ENCODE data around the gene SPN. TPM values are rescaled to one million over a fixed set of nuclear protein-coding genes. Genes with fewer than 3 reads are reported as not detected.

Gene SPN
- total and polyA plus RNA-seq, 2 experiments from 2014 or later = not detected

DNA sequence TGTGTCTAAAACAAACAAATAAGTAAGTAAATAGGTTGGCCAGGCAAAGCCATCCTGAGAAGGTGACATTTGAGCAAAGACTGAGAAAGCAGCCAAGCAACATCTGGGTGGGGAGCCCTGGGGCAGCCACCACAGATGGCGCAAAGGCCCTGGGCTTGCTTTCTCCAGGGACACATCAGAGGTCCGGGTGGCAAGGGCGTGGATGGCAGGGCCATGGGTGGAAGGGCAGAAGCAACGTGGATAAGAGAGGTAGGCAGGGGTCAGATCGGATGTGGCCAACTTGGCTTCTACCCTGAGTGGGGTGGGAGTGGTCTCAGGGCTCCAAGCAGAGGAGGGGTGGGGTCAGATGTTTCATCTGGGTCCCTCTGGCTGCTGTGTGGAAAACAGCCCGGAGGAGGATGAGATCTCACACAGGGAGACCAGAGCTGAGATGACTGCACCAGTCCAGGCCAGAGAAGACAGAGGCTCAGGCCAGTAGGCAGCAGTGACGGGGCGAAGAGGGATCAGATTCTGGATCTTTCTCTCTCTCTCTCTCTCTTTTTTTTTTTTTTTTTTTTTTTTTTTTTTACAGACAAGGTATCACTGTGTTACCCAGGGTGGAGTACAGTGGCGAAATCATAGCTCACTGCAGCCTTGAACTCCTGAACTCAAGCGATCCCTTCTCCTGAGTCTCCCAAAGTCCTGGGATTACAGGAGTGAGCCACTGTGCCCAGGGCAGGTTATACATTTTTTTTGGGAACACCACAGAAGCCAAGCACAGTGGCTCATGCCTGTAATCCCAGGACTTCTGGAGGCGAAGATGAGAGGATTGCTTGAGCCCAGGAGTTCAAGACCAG is 6.1 kb upstream of the SPN start:
- H3K4me1 ChIP-seq (ENCODE audit: insufficient read depth) = no peaks in the 10 kb centered on the region
- H3K27me3 ChIP-seq (replicated peaks; ENCODE audit: insufficient read depth) = peaks cover 5% of the 10 kb centered on the region; the same call in 1 of the 2 replicates
- no peak overlapping the region for H3K27ac ChIP-seq
- no peak overlapping the region for H3K9ac ChIP-seq
- DNase-seq = no peak
- H2AFZ ChIP-seq = no peak overlapping the region
- no peak overlapping the region for H3K4me3 ChIP-seq
- H3K9me3 ChIP-seq (ENCODE audit: low read depth) = no peaks in the 10 kb centered on the region
- TF ChIP-seq EZH2 (IDR thresholded peaks at IDR 0.05; ENCODE audit: insufficient read depth, poor library complexity, severe bottlenecking) (no peak), EZH2phosphoT487 (IDR thresholded peaks at IDR 0.05; ENCODE audit: insufficient read depth, low read depth) (no peak)
- no peaks in the 10 kb centered on the region for H3K79me2 ChIP-seq (ENCODE audit: insufficient read depth)
- in situ Hi-C loops (cut with MboI) = no loop called here
- no peaks in the 10 kb centered on the region for H3F3A ChIP-seq (ENCODE audit: insufficient read depth)
- no peaks in the 10 kb centered on the region for H4K20me1 ChIP-seq (ENCODE audit: insufficient read depth)
- no peaks in the 10 kb centered on the region for H3K9me2 ChIP-seq (ENCODE audit: insufficient read depth)
- no peak overlapping the region for H3K4me2 ChIP-seq (ENCODE audit: unreplicated experiment)
- 58 to 74% methylated on average over 7 to 11 of the region's 11 CpGs for WGBS, 2 experiments (ENCODE audit: low coverage in 1 of 2, low lambda C conversion rate in 2 of 2, missing lambda C conversion rate in 2 of 2)
- H3K36me3 ChIP-seq (ENCODE audit: low read depth) = no peaks in the 10 kb centered on the region

GRCh38 chr16:29658705-29659104 is 4.3 kb upstream of the SPN start:
- Histone ChIP-seq H4K20me1 (ENCODE audit: insufficient read depth) (no peaks in the 10 kb centered on the region), H3K36me3 (ENCODE audit: low read depth) (no peaks in the 10 kb centered on the region), H3K79me2 (ENCODE audit: insufficient read depth) (no peaks in the 10 kb centered on the region), H3F3A (ENCODE audit: insufficient read depth) (no peaks in the 10 kb centered on the region), H3K9me2 (ENCODE audit: insufficient read depth) (no peaks in the 10 kb centered on the region), H3K27ac (no peak overlapping the region), H3K4me1 (ENCODE audit: insufficient read depth) (no peaks in the 10 kb centered on the region), H3K9me3 (ENCODE audit: low read depth) (no peaks in the 10 kb centered on the region), H3K27me3 (replicated peaks; ENCODE audit: insufficient read depth) (no peaks in the 10 kb centered on the region; the same call in 1 of the 2 replicates), H3K4me3 (no peak overlapping the region), H3K9ac (no peak overlapping the region), H2AFZ (no peak overlapping the region), H3K4me2 (ENCODE audit: unreplicated experiment) (no peak overlapping the region)
- WGBS, 2 experiments (ENCODE audit: low coverage in 1 of 2, low lambda C conversion rate in 2 of 2, missing lambda C conversion rate in 2 of 2) = 56 to 61% methylated on average over 6 of the region's 6 CpGs
- no peak for DNase-seq
- in situ Hi-C loops (cut with MboI) = no loop called here
- TF ChIP-seq EZH2phosphoT487 (IDR thresholded peaks at IDR 0.05; ENCODE audit: insufficient read depth, low read depth) (no peak), EZH2 (IDR thresholded peaks at IDR 0.05; ENCODE audit: insufficient read depth, poor library complexity, severe bottlenecking) (no peak)

DNA sequence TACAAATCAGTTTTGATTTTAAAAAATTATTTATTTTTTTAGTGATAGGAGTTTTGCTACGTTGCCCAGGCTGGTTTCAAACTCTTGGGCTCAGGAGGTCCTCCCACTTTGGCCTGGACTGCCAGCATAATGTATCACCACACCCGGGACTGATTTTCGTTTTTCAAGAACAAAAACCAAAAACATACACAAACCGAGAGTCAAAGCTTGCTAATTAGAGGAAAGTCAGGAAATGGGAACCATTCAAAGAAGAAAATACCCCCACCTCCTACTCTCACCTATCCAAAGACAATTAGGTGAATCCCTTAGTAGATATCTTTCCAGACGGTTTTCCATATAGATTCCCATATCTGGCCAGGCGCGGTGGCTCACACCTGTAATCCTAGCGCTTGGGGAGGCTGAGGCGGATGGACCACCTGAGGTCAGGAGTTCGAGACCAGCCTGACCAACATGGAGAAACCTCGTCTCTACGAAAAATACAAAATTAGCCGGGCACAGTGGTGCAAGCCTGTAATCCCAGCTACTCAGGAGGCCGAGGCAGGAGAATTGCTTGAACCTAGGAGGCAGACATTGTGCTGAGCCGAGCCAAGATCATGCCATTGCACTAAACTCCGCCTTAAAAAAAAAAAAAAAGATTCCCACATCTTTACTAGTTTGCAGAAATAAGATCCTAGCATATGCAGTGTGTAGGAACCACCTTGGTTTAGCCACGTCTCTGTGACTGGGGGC is 883 bp upstream of the SPN start:
- no peak overlapping the region for H3K27ac ChIP-seq
- H3K4me1 ChIP-seq (ENCODE audit: insufficient read depth) = no peaks in the 10 kb centered on the region
- no peak overlapping the region for H3K4me2 ChIP-seq (ENCODE audit: unreplicated experiment)
- no peak overlapping the region for H2AFZ ChIP-seq
- H3K4me3 ChIP-seq = no peak overlapping the region
- no peaks in the 10 kb centered on the region for H3K79me2 ChIP-seq (ENCODE audit: insufficient read depth)
- TF ChIP-seq EZH2 (IDR thresholded peaks at IDR 0.05; ENCODE audit: insufficient read depth, poor library complexity, severe bottlenecking) = no peak
- TF ChIP-seq EZH2phosphoT487 (IDR thresholded peaks at IDR 0.05; ENCODE audit: insufficient read depth, low read depth) = no peak
- WGBS, 2 experiments (ENCODE audit: low coverage in 1 of 2, low lambda C conversion rate in 2 of 2, missing lambda C conversion rate in 2 of 2) = 68 to 69% methylated on average over 17 of the region's 17 CpGs
- DNase-seq = no peak
- H3K9me2 ChIP-seq (ENCODE audit: insufficient read depth) = no peaks in the 10 kb centered on the region
- H3F3A ChIP-seq (ENCODE audit: insufficient read depth) = no peaks in the 10 kb centered on the region
- H3K9me3 ChIP-seq (ENCODE audit: low read depth) = no peaks in the 10 kb centered on the region
- peaks cover 4% of the 10 kb centered on the region; the same call in 1 of the 2 replicates for H3K27me3 ChIP-seq (replicated peaks; ENCODE audit: insufficient read depth)
- in situ Hi-C loops (cut with MboI) = no loop called here
- no peaks in the 10 kb centered on the region for H3K36me3 ChIP-seq (ENCODE audit: low read depth)
- no peak overlapping the region for H3K9ac ChIP-seq
- no peaks in the 10 kb centered on the region for H4K20me1 ChIP-seq (ENCODE audit: insufficient read depth)

DNA sequence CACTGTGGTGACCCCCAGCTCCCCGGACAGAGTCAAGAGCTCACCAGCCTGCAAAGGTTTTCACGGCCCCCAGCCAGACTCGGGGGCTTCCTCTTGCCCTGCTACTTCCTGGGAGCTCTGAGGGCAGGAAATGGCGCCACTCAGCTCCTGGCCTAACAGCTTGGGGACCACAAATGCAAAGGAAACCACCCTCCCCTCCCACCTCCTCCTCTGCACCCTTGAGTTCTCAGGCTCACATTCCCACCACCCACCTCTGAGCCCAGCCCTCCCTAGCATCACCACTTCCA is 375 bp upstream of the SPN start:
- WGBS, 2 experiments (ENCODE audit: low coverage in 1 of 2, low lambda C conversion rate in 2 of 2, missing lambda C conversion rate in 2 of 2) = 87 to 88% methylated on average over 4 of the region's 4 CpGs
- Histone ChIP-seq H3K36me3 (ENCODE audit: low read depth) (no peaks in the 10 kb centered on the region), H3K9me3 (ENCODE audit: low read depth) (no peaks in the 10 kb centered on the region), H3K9ac (no peak overlapping the region), H2AFZ (no peak overlapping the region), H3K4me1 (ENCODE audit: insufficient read depth) (no peaks in the 10 kb centered on the region), H3K9me2 (ENCODE audit: insufficient read depth) (no peaks in the 10 kb centered on the region), H4K20me1 (ENCODE audit: insufficient read depth) (no peaks in the 10 kb centered on the region), H3K27me3 (replicated peaks; ENCODE audit: insufficient read depth) (peaks cover 4% of the 10 kb centered on the region; the same call in 1 of the 2 replicates), H3K27ac (no peak overlapping the region), H3K4me3 (no peak overlapping the region), H3K4me2 (ENCODE audit: unreplicated experiment) (no peak overlapping the region), H3K79me2 (ENCODE audit: insufficient read depth) (no peaks in the 10 kb centered on the region), H3F3A (ENCODE audit: insufficient read depth) (no peaks in the 10 kb centered on the region)
- DNase-seq = no peak
- in situ Hi-C loops (cut with MboI) = no loop called here
- no peak for TF ChIP-seq EZH2phosphoT487 (IDR thresholded peaks at IDR 0.05; ENCODE audit: insufficient read depth, low read depth)
- TF ChIP-seq EZH2 (IDR thresholded peaks at IDR 0.05; ENCODE audit: insufficient read depth, poor library complexity, severe bottlenecking) = no peak
